GF-D8 (cell line): ENCODE results near the gene DPPA4.
"Not testable (repeated sequence)": the region's sequence is repeated elsewhere in the genome, so short reads cannot be mapped to it uniquely, and the experiment has no call there.

ENCODE experiments used
- DNase-seq: peaks from one replicate; lab custom pipeline; 2025; lab: John Stamatoyannopoulos, UW

Gene DPPA4, protein sequence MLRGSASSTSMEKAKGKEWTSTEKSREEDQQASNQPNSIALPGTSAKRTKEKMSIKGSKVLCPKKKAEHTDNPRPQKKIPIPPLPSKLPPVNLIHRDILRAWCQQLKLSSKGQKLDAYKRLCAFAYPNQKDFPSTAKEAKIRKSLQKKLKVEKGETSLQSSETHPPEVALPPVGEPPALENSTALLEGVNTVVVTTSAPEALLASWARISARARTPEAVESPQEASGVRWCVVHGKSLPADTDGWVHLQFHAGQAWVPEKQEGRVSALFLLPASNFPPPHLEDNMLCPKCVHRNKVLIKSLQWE

DNA sequence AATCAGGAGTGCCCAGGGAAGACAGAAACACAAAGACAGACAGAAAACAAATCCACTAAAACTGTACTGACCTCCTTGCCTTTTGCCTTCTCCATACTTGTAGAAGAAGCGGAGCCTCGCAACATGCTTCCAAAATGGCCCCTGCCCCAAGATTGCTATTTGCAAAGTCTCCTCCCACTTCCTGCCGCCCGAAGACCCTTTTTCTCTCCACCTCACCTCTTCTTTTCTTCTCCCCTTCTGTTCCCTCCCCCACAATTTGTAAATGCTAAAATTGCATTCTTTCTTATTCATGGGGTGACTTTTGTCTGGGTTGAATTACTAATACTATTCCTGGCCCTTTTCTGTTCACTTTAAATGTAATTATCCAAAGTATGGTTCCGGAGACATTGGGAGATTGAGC, at the start of gene DPPA4:
TSS of gene DPPA4 (minus strand) at position 154 of the 400 bp plus-strand sequence. CDS start at position 125, 29 bp downstream.
- DNase-seq, result no peak

DNA sequence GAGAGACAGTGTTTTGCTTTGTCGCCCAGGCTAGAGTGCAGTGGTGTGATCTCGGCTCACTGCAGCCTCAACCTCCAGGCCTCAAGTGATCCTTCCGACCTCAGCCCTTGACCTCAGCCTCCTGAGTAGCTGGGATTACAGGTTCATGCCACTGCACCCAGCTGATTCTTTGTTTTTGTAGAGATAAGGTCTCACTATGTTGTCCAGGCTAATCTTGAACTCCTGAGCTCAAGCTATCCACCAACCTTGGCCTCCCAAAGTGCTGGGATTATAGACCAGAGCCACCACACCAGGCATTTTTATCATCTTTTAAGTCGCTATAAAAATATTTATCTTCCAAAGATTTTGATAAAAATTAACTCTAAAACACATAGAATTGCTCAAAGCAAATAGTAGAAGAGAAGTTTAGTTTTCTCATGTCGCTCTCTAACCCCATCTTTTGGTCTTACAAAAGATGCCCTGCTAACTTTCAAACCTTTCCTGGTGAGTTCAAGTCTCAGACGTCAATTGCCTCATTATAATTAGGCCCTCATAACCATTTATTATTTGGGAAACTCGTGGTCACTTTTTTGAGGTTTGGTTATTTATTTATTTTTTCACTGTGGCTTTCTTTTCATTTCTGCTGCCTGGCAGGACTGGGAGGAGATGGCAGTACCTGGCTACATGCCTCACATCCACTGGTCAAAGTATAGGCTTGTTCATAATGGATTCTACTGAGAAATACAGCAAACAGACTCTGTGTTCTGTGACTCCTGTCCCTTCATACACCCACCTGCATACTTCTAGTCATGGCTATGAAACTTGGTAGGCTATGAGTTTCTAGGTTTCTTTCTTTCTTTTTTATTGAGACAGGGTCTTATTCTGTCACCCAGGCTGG, 48.3 kb upstream of the DPPA4 start:
- DNase-seq, result no peak

DNA sequence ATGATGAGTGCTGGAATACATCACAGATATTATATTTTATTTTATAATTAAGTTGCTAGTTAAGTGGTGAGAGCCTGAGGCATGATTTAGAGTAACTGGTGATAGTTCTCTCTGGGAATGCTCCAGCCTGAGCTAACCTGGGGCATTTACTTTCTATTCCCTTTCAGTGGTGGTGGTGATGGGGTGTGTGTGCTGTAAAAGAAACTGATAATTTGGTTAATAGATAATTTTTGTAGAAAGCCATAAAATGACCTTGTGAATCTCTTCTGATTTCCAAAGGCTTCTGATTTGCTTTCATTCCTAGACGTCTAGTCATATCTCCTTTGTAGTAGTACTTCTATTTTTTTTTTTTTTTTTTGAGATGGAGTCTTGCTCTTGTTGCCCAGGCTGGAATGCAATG, 46.8 kb upstream of the DPPA4 start:
- no peak for DNase-seq

GRCh38 chr3:109382588-109382987, 45.2 kb upstream of the DPPA4 start:
- no peak for DNase-seq

DNA sequence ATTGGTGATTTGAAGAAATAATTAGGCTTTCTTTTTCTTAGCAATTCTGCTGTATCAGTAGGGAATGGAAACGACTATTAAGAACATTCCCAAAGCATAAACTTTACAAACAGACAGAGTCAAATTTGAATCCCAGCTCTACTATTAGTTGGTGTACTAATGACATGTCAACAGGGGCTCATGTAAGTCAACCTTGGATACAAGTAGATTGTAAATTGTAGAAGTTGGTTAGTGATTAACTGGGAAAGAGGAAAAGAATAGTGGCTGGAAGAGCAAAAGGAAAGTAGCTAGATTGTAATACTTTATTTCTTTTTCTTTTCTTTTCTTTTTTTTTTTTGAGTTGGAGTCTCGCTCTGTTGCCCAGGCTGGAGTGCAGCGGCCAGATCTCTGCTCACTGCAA, 38.6 kb upstream of the DPPA4 start:
- DNase-seq, result no peak

GRCh38 chr3:109374434-109374833, 37.1 kb upstream of the DPPA4 start:
- DNase-seq, result not testable (repeated sequence)

- no peak for DNase-seq
Observed at GRCh38 chr3:109373933-109374332, 36.6 kb upstream of the DPPA4 start.

DNA sequence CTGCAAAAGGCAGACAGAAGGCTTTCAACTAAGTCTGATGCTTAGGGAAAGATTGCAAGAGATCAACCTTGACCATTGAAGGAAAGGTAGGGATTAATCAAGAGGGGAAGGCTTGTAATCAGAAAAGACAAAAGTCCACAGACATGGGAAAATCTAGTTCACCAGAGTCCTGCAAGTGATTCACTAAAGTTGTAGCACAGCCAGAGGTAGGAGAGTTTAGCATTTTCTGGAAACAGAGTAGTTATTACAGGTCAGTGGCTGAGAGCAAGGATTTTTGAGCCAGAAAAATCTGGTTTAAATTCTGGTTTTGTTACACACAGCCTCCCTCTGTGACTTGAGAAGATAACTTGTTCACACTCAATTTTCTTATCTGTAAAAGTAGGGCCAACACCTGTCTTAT, 35.3 kb upstream of the DPPA4 start:
- DNase-seq, result no peak

- no peak for DNase-seq
Observed at GRCh38 chr3:109369510-109369909, 32.2 kb upstream of the DPPA4 start.

GRCh38 chr3:109364088-109364487, 26.7 kb upstream of the DPPA4 start:
- no peak for DNase-seq

- DNase-seq, result no peak
Observed at GRCh38 chr3:109363634-109364033, 26.3 kb upstream of the DPPA4 start.

- DNase-seq, result no peak
Observed at GRCh38 chr3:109362823-109363222, 25.5 kb upstream of the DPPA4 start.

DNA sequence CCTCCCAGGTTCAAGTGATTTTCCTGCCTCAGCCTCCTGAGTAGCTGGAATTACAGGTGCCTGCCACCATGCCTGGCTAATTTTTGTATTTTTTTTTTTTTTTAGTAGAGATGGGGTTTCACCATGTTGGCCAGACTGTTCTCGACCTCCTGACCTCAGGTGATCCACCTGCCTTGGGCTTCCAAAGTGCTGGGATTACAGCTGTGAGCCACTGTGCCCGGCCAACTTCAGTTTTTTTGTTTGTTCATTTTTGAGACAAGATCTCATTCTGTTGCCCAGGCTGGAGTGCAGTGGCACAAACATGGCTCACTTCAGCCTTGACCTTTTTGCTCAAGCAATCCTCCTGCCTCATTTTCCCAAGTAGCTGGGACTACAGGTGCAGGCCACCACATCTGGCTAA, 21.5 kb upstream of the DPPA4 start:
- DNase-seq, result not testable (repeated sequence)

GRCh38 chr3:109356442-109357155, 19.3 kb upstream of the DPPA4 start:
- no peak for DNase-seq

GRCh38 chr3:109355625-109356441, 18.5 kb upstream of the DPPA4 start:
- no peak for DNase-seq

- DNase-seq, result no peak
Observed at GRCh38 chr3:109353057-109353456, 15.7 kb upstream of the DPPA4 start.

DNA sequence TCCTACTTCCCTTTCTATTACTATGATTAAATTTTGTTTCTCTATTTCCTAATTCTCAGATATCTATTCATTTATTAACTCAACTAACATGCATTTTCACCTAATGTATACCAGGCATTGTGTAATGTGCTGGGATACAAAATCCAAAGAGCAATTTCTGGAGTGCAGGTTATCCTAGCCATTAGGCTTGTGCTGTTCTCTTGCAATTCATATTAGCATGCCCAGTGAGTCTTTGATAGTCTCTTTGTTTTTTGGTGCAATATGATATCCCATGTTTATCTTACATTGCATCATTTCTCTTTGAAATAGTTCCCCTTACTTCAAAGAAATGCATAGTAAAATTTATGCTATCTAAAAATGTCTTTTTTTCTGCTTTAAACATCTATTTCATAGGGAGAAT, 13.9 kb upstream of the DPPA4 start:
- DNase-seq, result no peak

DNA sequence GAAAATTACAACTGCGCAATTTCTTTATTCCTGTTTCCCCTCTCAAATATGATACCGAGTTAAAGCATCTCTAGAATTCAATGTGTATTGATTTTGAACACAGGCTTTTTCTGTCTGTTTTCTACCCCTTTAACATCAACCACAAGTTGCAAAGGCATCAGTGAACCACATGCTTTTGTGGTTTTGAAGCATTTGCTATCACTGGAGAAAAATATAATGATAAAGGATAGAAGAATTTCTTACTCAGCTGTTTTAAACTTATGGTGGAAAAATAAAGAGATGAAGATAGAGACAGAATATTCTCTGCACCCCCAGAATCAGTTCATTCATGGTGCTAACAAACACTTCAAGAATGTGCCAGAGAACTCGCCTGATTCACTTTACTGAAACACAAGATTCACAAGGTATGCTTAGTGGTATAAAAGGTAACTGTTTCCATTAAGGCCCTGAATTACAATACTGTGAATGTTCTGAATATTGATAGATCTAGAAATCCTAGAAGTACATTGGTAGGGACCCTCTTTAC, 9.5 kb upstream of the DPPA4 start:
- DNase-seq, result no peak

DNA sequence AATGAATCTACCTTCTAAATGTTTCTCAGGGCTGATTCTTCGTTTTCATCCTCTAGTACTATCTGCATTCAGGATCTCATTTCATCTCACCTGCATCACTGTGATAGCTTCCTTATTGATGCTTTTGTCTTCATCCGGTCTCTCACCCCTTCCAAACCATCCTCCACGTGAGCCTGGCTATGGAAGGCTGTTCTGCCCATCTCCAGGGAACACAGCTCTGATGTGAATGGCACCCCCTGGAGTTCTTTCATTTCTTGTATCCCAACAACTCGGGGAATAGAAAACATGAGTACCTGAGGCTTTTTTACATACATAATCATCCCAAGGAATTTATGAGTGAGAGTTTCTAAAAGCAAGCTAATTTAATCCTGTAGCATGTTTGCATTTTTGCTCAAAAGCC, 8.8 kb upstream of the DPPA4 start:
- no peak for DNase-seq

- DNase-seq, result no peak
Observed at GRCh38 chr3:109339714-109340648, 2.6 kb upstream of the DPPA4 start.
